ENCODE measurements around the gene PPM1E.
"Not testable (repeated sequence)": the region's sequence is repeated elsewhere in the genome, so short reads cannot be mapped to it uniquely, and the experiment has no call there.

The PPM1E gene

DNA sequence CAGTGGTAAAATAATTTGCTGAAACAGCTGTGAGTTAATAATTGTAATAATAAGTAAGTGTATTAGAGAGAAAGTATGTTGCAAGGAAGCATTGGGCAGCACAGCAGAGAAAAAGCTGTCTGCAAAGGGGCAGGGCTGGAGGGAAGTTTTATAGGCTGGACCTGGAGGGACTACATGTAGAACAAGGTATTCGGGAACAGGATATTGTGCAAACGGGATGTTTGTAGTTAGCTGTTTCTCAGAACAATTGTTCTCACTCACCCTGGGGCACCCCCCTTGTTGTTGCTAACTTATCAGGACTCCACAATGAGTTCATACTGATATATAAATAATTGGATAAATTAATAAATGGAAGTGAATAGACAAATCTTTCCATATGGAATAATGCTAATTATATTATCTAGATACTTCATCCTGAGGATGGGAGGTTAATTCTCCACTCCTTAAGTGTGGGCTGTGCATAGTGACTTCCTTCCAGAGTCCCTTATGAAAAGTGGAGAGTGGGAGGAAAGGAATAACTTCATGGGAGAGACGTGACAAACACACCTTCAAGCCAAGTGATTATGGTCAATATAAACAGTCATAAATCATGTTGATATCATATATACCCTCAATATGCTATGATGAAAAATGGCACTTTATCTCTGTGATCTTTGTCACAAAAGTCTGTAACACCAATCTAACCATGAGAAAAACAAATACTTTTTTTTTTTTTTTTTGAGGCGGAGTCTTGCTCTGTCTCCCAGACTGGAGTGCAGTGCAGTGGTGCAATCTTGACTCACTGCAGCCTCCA lies 85.4 kb downstream of the PPM1E start:
- no peaks in the 10 kb centered on the region for H3K36me3 ChIP-seq (ENCODE audit: insufficient read depth, low read length)
- H3K4me1 ChIP-seq (ENCODE audit: insufficient read depth, low read length), result no peaks in the 10 kb centered on the region
- H3K9me3 ChIP-seq (ENCODE audit: control insufficient read depth, insufficient read depth, low read length), result no peaks in the 10 kb centered on the region
- H3K9ac ChIP-seq (ENCODE audit: low read depth, low read length), result no peak overlapping the region

DNA sequence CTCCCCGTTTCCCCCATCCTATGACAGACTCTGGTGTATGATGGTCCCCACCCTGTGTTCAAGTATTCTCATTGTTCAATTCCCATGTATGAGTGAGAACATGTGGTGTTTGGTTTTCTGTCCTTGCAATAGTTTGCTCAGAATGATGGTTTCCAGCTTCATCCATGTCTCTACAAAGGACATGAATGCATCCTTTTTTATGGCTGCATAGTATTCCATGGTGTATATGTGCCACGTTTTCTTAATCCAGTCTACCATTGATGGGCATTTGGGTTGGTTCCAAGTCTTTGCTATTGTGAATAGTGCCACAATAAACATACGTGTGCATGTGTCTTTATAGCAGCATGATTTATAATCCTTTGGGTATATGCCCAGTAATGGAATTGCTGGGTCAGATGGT lies 90.8 kb downstream of the PPM1E start:
- not testable (repeated sequence) for H3K9me3 ChIP-seq (ENCODE audit: control insufficient read depth, insufficient read depth, low read length); H3K36me3 ChIP-seq (ENCODE audit: insufficient read depth, low read length); H3K9ac ChIP-seq (ENCODE audit: low read depth, low read length); H3K4me1 ChIP-seq (ENCODE audit: insufficient read depth, low read length)

DNA sequence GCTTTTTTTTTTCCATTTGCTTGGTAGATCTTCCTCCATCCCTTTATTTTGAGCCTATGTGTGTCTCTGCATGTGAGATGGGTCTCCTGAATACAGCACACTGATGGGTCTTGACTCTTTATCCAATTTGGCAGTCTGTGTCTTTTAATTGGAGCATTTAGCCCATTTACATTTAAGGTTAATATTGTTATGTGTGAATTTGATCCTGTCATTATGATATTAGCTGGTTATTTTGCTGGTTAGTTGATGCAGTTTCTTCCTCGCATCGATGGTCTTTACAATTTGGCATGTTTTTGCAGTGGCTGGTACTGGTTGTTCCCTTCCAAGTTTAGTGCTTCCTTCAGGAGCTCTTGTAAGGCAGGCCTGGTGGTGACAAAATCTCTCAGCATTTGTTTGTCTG lies 94.5 kb downstream of the PPM1E start:
- H3K4me1 ChIP-seq (ENCODE audit: insufficient read depth, low read length); H3K36me3 ChIP-seq (ENCODE audit: insufficient read depth, low read length); H3K9ac ChIP-seq (ENCODE audit: low read depth, low read length); H3K9me3 ChIP-seq (ENCODE audit: control insufficient read depth, insufficient read depth, low read length): not testable (repeated sequence)

- no peak overlapping the region for H3K9ac ChIP-seq (ENCODE audit: low read depth, low read length)
- no peaks in the 10 kb centered on the region for H3K9me3 ChIP-seq (ENCODE audit: control insufficient read depth, insufficient read depth, low read length)
- H3K36me3 ChIP-seq (ENCODE audit: insufficient read depth, low read length), result no peaks in the 10 kb centered on the region
- peaks cover 6% of the 10 kb centered on the region; the same call in 1 of the 2 replicates for H3K4me1 ChIP-seq (ENCODE audit: insufficient read depth, low read length)
Measured at GRCh38 chr17:58865301-58865700, 109.6 kb downstream of the PPM1E start.

DNA sequence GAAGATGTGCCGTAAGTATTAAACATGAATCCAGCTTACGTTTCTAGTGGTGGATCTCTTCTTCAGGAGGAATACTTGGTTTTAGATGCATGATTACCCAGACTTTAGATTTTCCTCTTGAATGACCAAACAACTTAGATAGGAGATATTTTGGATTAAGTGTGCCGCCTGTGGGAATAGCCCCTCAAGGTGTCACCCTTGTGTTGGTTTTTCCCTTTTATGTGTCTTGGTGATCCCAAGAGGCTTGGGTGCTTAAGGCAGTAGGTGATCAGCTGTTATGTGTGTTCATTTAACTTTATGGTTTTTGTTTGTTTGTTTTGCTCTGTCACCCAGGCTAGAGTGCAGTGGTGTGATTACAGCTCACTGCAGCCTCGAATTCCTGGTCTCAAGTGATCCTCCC lies 115.1 kb downstream of the PPM1E start:
- Histone ChIP-seq H3K4me1 (ENCODE audit: insufficient read depth, low read length) (peaks cover 2% of the 10 kb centered on the region; the same call in 1 of the 2 replicates), H3K9ac (ENCODE audit: low read depth, low read length) (no peak overlapping the region), H3K36me3 (ENCODE audit: insufficient read depth, low read length) (no peaks in the 10 kb centered on the region), H3K9me3 (ENCODE audit: control insufficient read depth, insufficient read depth, low read length) (no peaks in the 10 kb centered on the region)

- no peak overlapping the region for H3K9ac ChIP-seq (ENCODE audit: low read depth, low read length)
- no peaks in the 10 kb centered on the region for H3K36me3 ChIP-seq (ENCODE audit: insufficient read depth, low read length)
- H3K4me1 ChIP-seq (ENCODE audit: insufficient read depth, low read length), result no peaks in the 10 kb centered on the region
- H3K9me3 ChIP-seq (ENCODE audit: control insufficient read depth, insufficient read depth, low read length), result no peaks in the 10 kb centered on the region
Measured at GRCh38 chr17:58873926-58874325, 118.3 kb downstream of the PPM1E start.

GRCh38 chr17:58875261-58875660 lies 119.6 kb downstream of the PPM1E start:
- no peaks in the 10 kb centered on the region for H3K36me3 ChIP-seq (ENCODE audit: insufficient read depth, low read length)
- H3K9ac ChIP-seq (ENCODE audit: low read depth, low read length), result no peak overlapping the region
- no peaks in the 10 kb centered on the region for H3K4me1 ChIP-seq (ENCODE audit: insufficient read depth, low read length)
- no peaks in the 10 kb centered on the region for H3K9me3 ChIP-seq (ENCODE audit: control insufficient read depth, insufficient read depth, low read length)

DNA sequence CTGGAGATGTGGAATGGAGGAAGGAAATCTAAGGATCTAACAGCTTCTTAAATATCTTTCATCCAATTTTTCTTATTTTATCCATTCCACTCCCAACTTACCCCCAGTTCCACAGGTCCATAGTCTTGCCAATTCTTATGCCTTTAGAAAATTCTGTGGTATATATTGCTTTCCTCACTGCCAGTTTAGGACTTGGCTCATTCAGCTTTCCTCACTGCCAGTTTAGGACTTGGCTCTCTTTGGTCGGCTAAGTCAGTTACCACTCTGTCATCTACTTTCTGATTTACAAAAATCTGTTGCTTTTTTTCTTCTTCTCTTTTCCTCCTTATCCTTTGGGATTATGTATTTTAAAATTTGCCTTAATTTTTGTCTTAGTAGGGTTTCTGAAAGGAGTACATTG lies 128.5 kb downstream of the PPM1E start:
- Histone ChIP-seq H3K9ac (ENCODE audit: low read depth, low read length) (no peak overlapping the region), H3K9me3 (ENCODE audit: control insufficient read depth, insufficient read depth, low read length) (no peaks in the 10 kb centered on the region), H3K4me1 (ENCODE audit: insufficient read depth, low read length) (no peaks in the 10 kb centered on the region), H3K36me3 (ENCODE audit: insufficient read depth, low read length) (no peaks in the 10 kb centered on the region)

DNA sequence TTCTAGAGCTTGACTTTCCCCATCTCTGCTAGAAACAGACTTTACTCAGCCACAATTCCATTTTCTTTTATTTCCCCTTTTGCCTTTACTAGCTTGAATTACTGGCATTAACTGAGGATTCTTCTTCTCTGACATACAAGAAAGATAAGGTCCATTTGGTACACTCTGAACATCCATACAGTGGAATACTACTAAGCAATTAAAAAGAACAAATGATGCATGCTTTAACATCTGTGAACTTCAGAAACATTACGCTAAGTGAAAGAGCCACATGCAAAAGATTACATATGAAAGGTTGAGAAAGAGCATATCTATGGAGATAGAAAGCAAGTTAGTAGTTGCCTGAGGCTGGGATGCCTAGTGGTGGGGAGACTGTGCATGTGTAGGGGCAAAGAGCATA lies 130.9 kb downstream of the PPM1E start:
- Histone ChIP-seq H3K9me3 (ENCODE audit: control insufficient read depth, insufficient read depth, low read length) (no peaks in the 10 kb centered on the region), H3K36me3 (ENCODE audit: insufficient read depth, low read length) (no peaks in the 10 kb centered on the region), H3K9ac (ENCODE audit: low read depth, low read length) (no peak overlapping the region), H3K4me1 (ENCODE audit: insufficient read depth, low read length) (no peaks in the 10 kb centered on the region)

GRCh38 chr17:58889928-58890327 lies 134.3 kb downstream of the PPM1E start:
- no peak overlapping the region for H3K9ac ChIP-seq (ENCODE audit: low read depth, low read length)
- H3K9me3 ChIP-seq (ENCODE audit: control insufficient read depth, insufficient read depth, low read length), result no peaks in the 10 kb centered on the region
- no peaks in the 10 kb centered on the region for H3K36me3 ChIP-seq (ENCODE audit: insufficient read depth, low read length)
- no peaks in the 10 kb centered on the region for H3K4me1 ChIP-seq (ENCODE audit: insufficient read depth, low read length)

GRCh38 chr17:58899191-58899590 lies 143.5 kb downstream of the PPM1E start:
- no peaks in the 10 kb centered on the region for H3K9me3 ChIP-seq (ENCODE audit: control insufficient read depth, insufficient read depth, low read length)
- H3K9ac ChIP-seq (ENCODE audit: low read depth, low read length), result no peak overlapping the region
- no peaks in the 10 kb centered on the region for H3K4me1 ChIP-seq (ENCODE audit: insufficient read depth, low read length)
- no peaks in the 10 kb centered on the region for H3K36me3 ChIP-seq (ENCODE audit: insufficient read depth, low read length)

GRCh38 chr17:58902322-58902721 lies 146.7 kb downstream of the PPM1E start:
- Histone ChIP-seq H3K4me1 (ENCODE audit: insufficient read depth, low read length) (no peaks in the 10 kb centered on the region), H3K36me3 (ENCODE audit: insufficient read depth, low read length) (no peaks in the 10 kb centered on the region), H3K9ac (ENCODE audit: low read depth, low read length) (no peak overlapping the region), H3K9me3 (ENCODE audit: control insufficient read depth, insufficient read depth, low read length) (0 out of 2 replicates have a peak, but pooled peaks cover 3% of the 10 kb centered on the region)

GRCh38 chr17:58911741-58912343 lies 156.2 kb downstream of the PPM1E start:
- Histone ChIP-seq H3K9ac (ENCODE audit: low read depth, low read length) (no peak overlapping the region), H3K9me3 (ENCODE audit: control insufficient read depth, insufficient read depth, low read length) (peaks cover 23% of the 10 kb centered on the region), H3K4me1 (ENCODE audit: insufficient read depth, low read length) (no peaks in the 10 kb centered on the region), H3K36me3 (ENCODE audit: insufficient read depth, low read length) (no peaks in the 10 kb centered on the region)

GRCh38 chr17:58913552-58913951 lies 157.9 kb downstream of the PPM1E start:
- Histone ChIP-seq H3K9me3 (ENCODE audit: control insufficient read depth, insufficient read depth, low read length) (peaks cover 23% of the 10 kb centered on the region), H3K36me3 (ENCODE audit: insufficient read depth, low read length) (no peaks in the 10 kb centered on the region), H3K9ac (ENCODE audit: low read depth, low read length) (no peak overlapping the region), H3K4me1 (ENCODE audit: insufficient read depth, low read length) (0 out of 2 replicates have a peak, but pooled peaks cover 5% of the 10 kb centered on the region)
